GM21526 (cell line): ENCODE results near the gene EYA2.
"Not testable (repeated sequence)": the region's sequence is repeated elsewhere in the genome, so short reads cannot be mapped to it uniquely, and the experiment has no call there.

Experiments
- ATAC-seq: cut with Tn5 transposase; IDR thresholded peaks from one replicate; pipeline ENCODE4 v1.9.1; 2021; ENCODE audit warnings: moderate library complexity; ENCODE audit not compliant: unreplicated experiment, low FRiP score

Gene EYA2

DNA sequence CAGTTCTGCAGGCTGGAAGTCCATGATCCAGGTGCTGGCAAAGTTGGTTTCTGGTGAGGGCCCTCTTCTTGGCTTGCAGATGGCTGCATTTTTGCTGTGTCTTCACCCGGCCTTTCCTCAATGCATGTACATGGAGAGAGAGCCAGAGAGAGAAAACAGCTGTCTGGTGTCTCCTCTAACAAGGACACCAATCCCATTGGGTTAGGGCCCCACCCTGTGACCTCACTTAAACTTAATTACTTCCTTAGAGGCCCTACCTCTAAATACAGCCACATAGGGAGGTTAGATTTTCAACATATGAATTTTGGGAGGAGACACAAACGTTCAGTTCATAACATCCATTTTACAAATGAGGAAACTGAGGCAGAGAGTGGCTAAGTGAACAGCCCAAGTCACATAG is 259.4 kb downstream of the EYA2 start:
- ATAC-seq, result no peak

DNA sequence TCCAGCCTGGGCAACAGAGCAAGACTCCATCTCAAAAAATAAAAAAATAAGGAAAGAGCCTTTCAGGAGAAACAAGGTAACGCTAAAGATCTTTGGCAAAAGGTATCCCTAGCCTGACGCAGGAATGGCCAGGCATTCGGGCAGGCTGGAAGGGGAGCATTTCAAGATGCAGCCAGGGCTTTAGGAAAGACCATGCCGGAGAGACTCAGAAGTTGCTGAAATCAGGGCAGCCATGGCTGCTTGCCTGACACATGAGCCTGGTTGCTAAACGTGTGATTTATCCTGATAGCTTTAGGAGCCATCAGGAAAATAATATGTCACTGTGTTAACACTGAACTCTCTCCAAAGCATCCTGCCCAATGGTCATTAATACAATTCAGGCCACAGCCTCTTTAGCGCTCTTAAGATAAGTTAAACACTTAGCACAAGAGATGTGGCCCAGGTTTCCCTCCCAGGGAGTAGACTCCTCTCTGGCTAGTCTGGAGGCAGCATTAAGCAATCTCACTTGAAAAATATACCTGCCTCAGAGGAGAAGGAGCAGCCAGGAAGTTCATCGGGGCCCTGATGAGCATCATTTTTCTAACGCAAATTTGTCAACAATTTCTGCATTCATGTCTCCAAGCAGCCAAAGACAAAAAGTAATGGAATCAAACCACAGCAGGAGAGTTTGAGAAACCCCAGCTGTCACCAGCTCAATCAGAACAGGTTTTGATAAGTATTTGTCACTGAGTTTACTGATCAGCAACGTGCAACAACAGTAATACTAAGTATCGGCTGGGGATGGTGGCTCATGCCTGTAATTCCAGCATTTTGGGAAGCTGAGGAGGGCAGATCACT is 261.9 kb downstream of the EYA2 start:
- ATAC-seq, result no peak

DNA sequence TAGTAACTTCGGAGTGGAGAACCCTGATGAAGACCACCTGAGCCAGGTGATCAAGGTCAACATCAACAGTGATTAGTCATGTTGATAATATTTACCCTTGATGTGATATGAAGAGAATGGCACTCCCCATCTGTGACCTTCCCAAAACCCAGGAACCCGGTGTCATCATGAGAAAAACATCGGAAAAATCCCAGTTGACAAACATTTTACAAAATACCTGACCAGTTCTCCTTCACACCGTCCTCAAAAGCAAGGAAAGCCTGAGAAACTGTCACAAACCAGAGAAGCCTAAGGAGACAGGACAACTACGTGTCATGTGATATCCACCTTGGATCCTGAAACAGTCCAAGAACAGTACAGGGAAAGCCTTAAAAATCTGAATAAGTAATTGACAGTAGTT is 264.5 kb downstream of the EYA2 start:
- ATAC-seq, result no peak

DNA sequence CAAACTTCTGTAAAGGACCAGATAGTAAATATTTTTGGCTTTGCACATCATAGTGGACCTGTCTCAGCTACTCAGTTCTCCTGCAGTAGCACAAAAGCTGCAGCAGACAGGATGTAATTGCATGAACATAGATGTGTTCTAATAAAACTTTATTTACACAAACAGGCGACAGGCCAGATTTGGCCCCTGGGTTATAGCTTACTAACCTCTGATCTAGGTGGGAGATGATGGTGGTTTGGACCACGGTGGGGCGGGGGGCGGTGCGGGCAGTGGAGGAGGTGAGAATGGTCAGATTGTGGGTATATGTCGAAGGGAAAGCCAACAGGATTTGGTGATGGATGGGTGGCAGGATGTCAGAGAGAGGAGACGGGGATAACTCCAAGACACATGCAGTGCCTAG is 265.6 kb downstream of the EYA2 start:
- no peak for ATAC-seq

DNA sequence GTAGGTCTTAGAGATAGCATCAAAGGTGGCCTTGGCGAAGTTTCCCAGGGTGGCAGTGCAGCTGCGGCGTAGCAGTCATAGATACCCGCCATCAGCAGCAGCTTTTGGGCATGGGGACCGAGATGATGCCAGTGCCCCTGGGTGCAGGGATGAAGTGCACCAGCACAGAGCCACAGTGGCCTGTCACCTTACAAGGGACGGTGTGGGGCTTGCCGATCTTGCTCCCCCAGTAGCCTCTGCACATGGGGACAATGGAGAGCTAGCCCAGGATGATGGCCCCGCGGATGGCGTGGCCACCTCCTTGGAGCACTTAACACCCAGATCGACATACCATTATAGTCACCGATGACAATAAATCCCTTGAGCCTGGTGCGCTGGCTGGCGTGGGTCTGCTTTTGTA is 266.3 kb downstream of the EYA2 start:
- ATAC-seq, result no peak

DNA sequence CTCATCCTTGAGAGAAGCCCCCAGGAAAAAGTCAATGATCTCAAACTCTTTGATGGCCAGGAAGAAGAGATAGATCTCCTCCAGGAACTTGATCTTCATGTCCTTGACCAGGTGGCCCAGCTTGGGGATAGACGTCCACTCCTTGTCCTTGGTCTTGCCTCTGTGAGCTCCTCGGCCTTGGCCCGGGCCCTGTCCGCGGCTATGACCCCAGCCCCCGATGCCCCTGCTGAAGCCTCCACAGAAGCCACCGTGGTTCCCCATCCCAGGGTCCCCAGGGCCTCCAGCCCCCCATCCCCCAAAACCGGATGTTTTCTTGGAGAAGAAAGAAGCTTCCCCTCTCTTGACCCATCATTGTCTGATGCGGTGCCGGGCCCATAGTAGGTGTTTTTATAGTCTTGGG is 266.8 kb downstream of the EYA2 start:
- ATAC-seq, result no peak

DNA sequence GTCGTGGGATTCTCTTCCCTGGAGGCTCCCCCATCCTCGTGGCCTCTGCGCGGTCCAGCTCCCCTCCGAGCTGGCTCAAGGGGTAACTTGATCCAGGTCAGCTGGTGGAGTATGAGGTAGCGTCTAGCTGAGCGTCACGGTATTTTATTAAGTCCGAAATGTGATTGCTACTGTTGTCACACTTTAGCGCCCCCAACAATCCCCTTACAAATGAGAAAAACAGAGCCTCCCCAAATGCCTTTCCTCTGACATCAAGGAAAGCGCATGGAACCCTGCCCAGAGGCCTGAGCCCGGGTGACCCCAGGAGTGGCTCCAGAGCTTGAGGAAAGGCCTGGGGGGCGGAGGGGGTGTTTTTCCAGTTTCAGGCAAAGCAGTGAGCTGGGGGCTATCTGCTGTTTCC is 269.5 kb downstream of the EYA2 start:
- ATAC-seq, result no peak

DNA sequence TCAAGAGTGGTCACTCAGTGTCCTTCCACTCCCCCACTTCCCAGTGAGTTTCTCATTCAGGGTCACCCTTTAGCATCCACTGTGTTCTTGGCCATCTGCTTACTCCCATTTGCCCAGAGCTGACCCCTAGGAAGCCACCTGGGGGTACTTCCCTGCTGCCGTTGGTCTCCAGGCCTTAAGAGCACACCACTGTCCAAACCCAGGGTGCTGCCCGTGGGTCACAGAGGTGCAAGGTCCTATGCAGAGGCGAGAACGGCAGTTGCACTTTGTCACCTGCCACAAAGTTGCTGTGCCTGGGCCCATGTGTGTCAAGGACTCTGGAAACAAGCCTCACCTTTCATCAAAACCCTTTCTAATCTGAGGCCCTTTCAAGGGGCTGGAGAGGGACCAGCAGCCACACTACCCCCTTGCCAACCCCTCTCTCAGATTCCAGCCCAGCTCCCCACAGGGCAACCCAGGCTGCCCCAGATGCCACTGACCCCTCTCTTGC is 270.8 kb downstream of the EYA2 start:
- ATAC-seq, result no peak

DNA sequence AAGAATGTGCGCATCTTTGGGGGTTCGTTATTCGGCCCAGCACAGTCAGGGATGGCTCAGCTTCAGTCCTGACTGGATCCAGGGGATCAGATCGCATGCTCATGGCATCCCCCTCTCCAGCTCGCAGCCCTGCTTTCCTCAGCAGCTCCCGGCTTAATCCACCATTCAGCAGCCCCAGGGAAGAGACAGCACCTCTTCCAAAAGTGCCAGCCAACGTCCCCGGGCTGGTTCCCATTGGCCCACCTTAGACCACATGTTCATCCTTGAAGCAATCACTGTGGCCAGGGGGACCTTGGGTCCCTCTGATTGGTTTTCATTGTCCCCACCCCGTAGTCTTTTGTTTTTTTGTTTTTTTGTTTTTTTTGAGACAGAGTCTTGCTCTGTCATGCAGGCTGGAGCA is 273.2 kb downstream of the EYA2 start:
- no peak for ATAC-seq

DNA sequence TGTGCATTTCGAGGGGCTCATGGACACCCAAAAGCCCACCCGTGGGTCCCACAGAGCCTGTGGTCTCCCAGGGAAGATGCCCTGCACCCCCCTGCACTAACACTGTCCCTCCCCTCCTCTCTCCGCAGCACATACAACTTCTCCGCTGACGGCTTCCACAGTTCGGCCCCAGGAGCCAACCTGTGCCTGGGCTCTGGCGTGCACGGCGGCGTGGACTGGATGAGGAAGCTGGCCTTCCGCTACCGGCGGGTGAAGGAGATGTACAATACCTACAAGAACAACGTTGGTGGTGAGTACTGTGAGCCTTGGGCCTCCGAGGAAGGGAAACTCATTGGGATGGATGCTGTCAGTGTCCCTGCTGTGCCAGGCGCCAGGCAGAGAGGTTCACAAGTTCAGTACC is 277.9 kb downstream of the EYA2 start:
- no peak for ATAC-seq

DNA sequence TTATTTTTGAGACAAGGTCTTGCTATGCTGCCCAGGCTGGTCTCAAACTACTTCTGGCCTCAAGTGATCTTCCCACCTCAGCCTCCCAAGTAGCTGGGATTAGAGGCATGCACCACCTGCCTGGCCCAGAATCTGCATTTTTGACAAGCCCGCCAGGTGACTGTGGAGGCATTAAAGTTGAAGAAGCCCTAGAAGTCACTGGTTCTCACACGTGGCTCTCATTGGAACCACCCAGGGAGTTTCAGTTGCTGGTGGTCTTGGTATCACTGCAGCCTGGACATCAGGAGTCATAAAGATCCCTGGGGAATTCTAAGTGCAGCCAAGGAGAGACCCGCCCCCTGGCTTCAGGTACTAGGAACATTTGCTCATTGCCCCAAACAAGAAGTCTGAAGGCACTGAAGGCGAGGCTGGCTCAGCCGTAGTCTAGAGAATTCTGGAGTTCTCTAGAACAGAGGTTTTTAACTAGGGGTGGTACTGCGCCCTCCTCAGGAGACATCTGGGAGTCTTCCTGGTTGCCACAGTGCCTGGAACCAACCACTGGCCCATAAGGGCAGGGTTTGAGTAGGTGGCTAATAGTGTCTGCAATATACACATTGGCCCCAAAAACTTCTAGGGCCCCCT is 279.1 kb downstream of the EYA2 start:
- ATAC-seq, result no peak

DNA sequence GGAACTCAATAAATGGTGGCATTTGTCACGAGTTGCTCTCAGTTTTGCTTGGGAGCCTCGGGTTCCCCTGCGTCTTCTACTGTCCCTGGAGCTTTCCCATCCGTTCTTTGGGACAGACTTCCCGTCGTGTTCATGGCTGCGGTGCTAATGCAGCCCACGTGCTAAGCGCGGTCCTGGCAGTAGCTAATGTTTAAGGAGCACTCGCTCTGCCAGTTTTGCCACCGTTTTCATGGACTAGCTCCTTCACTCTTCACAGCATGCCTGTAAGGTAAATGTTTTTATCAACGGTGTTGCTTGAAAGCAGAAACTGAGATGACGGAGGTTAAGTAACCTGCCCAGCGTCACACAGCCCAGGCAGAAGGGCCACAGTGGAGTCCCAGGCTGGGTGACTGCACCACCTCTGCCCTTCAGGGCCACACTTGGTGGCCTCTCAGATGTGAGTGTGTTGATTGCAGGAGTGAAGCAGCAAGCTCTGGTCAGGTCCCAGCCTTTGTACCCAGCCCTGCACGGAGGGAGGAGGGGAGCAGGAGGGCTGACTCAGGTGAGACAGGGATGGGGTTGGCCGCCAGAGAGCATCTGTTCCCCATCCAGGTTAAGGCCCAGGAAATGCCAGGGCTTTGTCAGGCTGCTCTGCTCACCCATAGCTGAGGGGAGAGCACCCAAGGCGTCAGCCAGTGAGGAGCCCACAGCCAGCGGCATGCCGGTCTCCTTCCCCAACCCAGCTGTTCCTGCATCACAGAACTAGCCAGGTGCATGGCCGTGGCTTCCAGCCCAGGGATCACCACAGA is 280.0 kb downstream of the EYA2 start:
- ATAC-seq, result no peak

DNA sequence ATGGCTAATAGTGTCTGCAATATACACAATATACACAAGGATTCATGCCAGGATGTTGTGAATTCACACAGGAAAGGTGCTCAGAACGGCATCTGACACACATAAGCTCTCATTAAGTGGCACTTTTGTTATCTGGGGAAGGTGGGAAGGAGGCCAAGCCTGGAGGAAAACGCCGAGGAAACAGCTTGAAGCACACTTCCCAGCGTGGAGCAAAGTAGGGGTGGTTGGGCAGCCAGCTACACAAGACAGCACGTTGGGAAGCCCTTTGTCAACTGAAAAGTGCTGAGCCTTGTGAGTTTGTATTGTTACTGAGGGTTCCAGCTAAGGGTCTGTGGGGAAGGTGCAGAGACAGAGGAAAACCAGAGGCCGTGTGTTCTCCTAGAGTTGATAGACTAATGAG is 280.9 kb downstream of the EYA2 start:
- ATAC-seq, result no peak

DNA sequence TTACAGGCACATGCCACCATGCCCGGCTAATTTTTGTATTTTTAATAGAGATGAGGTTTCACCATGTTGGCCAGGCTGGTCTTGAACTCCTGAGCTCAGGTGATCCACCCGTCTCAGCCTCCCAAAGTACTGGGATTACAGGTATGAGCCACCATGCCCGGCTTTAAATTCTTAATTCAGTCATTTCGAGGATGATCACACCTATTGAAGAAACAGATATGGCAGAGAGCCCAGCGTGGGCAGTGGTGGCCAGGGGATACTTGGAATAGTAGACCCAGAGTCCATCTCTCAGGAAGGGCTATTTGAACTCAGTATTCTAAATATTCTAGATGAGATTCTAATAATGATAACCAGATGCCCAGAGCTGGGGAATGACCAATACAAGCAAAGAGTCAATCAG is 281.6 kb downstream of the EYA2 start:
- ATAC-seq, result not testable (repeated sequence)

DNA sequence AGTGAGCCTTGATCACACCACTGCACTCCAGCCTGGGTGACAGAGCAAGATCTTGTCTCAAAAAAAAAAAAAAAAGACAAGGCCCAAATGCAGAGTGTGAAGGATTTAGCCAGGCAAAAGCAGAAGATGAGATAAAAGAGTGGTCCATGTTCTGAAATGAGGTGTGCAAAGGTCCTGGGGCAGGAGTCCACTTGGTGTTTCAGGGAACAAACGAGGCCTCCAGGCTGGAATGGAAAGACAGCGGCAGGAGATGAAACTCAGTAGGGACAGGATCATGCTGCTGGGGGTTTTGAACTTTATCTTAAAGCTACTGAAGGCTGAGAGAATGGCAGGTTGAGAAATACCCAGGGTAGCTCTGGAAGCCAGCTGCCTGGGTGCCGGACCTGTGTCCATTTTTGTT is 283.6 kb downstream of the EYA2 start:
- no peak for ATAC-seq

DNA sequence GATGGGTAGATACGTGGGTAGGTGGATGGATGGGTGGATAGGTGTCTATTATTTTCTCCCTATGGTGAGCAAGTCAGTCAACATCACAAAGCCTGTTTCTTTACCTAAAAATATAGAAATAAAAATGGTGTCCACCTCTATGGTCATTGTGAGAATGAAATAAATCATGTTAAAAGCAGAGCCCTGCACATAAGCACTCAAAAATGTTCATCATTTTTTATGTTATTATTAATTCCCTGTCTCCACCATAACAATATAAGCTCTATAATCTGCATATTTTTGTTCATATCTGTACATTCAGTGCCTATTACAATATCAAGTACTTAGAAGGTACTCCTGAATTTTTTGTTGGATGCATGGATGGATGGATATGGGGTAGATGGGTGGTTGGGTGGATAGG is 284.2 kb downstream of the EYA2 start:
- ATAC-seq, result no peak

DNA sequence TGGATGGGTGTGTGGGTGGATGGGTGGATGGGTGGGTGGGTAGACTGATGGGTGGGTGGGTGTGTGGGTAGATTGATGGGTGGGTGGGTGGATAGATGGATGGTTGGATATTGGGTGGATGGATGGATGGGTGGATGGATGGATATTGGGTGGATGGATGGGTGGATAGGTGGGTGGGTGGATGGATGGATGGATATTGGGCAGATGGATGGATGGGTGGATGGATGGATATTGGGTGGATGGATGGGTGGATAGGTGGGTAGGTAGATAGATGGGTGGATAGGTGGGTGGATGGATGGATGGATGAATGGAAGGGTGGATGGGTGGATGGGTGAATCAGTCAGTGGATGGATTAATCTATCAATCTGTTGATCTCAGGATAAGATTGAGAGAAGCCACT is 284.6 kb downstream of the EYA2 start:
- ATAC-seq, result no peak

DNA sequence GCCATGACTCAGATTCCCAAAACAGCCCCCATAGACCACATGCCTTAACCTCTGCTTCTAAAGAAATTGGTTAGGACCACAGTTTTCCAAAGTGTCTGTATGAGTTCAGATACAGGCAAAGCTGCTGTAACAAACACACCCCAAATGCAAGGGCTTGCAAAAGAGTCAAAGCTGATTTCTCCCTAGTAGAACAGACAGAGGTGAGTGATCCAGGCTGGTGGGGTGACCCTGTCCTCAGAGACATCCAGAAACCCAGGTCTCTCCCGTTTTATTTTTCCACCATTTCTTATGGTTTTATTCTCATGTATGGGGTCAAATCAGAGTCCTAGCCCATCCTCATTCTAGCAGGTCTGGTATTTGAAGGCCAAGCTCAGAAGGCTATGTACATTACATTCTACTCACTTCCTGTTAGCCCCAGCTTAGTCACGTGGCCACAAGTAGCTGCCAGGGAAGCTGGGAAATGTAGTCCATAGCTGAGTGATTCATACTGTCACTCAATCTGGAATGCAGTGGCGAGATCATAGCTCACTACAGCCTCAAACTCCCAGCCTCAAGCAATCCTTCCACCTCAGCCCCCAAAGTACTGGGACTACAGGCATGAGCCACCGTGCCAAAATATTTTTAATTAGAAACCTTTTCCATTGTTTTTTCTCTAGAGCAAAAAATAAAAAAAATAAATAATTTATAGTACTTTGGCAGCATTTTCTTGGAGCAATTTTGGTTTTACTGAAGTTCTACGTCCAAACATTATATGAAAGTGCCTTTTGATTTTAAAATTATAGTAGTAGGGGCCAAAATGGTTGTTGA is 286.6 kb downstream of the EYA2 start:
- ATAC-seq, result no peak

DNA sequence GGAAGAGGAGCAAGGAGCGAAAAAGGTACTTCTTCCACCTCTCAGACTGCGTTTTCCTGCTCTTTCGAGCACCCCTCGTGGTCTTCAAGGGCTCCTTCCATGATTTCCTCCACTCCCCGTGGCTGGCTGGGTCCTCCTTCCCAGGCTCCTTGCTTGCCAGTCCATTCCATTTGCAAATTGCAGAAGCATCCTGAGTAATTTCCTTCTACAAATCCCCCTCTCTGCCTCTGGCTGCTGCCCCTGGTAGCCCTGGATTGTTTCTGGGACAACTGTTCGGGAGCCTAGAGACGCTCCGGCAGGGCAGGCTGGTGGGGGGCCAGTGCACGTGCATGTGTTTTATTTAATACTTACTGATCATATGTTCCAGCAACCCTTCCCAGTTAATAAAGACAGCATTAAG is 288.7 kb downstream of the EYA2 start:
- ATAC-seq, result no peak

DNA sequence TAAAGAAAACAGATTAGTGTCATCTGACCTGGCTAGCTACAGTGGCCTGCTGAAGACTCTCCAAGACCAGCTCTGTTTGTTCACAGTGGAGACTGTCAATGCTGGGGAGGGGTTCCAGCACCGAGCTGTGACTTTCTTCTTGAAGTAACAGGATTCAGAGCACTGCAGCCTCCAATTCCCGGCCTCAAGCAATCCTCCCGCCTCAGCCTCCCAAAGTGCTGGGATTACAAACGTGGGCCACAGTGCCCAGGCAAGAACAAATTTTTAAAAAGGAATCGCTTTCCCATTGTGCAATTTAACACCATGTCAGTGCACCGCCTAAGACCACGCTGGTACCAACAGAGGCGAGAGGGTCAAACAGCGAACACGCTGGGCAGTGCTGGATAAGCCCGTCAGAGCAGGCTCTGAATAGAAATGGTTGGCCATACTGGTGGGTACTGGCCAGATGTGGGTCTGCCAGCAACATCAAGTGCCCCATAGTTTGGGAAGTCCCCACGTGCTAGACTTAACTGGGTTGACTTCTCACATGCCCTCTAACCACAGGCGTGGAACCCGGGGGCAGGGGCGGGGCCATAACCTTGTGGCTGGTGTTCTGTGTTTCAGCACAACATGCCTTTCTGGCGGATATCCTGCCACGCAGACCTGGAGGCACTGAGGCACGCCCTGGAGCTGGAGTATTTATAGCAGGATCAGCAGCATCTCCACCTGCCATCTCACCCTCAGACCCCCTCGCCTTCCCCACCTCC is 293.0 kb downstream of the EYA2 start:
- no peak for ATAC-seq
